Brain microvascular endothelial cell (primary cell): Measurements from ENCODE around the gene EP400.

ENCODE experiments used
- DNase-seq: peaks from one replicate; pipeline ENCODE4 v3.0.0-alpha.2; 2020
- H3K27ac ChIP-seq: fragments of 250-450 bp; sonication (Bioruptor Pico); 2 replicates; pipeline ENCODE4 v1.5.1; 2020; ENCODE audit warnings: mild to moderate bottlenecking, moderate library complexity
- H3K27me3 ChIP-seq: fragments of 250-450 bp; sonication (Bioruptor Pico); replicated peaks from 2 replicates; pipeline ENCODE4 v1.5.1; 2020; ENCODE audit warnings: mild to moderate bottlenecking
- H3K36me3 ChIP-seq: fragments of 250-450 bp; sonication (Bioruptor Pico); replicated peaks from 2 replicates; pipeline ENCODE4 v1.5.1; 2020; ENCODE audit warnings: mild to moderate bottlenecking
- H3K4me3 ChIP-seq: 2 replicates; pipeline ENCODE4 v1.5.1; 2011; ENCODE audit warnings: low read depth, mild to moderate bottlenecking, control low read depth, low read length, moderate library complexity
- in situ Hi-C: cut with HindIII; loops from 2 replicates; pipeline ENCODE4 v1.10.0; 2017; ENCODE audit warnings: low sequenced_read_pairs, low pct_ligation_motif_present
- TF ChIP-seq, protein P1 (sequence below): IDR thresholded peaks from 2 replicates; pipeline ENCODE4 v1.5.1; 2011; ENCODE audit warnings: low read depth, mild to moderate bottlenecking, moderate library complexity, low read length, control low read depth, inconsistent platforms; ENCODE audit errors: missing control alignments

Gene EP400

DNA sequence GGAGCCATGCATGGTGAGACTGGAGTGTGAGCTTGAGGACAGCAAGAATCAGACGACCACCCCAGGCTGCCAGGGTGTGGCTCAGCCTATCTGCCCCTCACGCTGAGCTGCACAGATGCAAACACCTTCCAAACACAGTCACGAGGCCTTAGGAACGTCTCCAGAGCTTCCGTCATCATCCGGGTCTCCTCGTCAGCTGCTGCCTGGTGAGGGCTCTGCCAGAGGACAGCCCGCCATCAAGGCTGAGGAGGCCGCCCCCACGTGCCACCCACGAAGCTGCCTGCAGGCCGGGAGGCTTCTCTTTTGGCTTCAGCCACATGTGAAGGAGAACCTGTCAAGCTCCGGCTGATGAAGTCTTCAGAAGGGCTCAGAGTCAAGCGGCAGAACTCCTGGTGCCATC, 180.9 kb downstream of the EP400 start:
- Histone ChIP-seq H3K27ac (no peak overlapping the region), H3K36me3 (peaks cover 25% of the 10 kb centered on the region), H3K27me3 (no peaks in the 10 kb centered on the region), H3K4me3 (no peak overlapping the region)
- no peak for DNase-seq
- in situ Hi-C loops, result no loop called here
- TF ChIP-seq, protein P1, sequence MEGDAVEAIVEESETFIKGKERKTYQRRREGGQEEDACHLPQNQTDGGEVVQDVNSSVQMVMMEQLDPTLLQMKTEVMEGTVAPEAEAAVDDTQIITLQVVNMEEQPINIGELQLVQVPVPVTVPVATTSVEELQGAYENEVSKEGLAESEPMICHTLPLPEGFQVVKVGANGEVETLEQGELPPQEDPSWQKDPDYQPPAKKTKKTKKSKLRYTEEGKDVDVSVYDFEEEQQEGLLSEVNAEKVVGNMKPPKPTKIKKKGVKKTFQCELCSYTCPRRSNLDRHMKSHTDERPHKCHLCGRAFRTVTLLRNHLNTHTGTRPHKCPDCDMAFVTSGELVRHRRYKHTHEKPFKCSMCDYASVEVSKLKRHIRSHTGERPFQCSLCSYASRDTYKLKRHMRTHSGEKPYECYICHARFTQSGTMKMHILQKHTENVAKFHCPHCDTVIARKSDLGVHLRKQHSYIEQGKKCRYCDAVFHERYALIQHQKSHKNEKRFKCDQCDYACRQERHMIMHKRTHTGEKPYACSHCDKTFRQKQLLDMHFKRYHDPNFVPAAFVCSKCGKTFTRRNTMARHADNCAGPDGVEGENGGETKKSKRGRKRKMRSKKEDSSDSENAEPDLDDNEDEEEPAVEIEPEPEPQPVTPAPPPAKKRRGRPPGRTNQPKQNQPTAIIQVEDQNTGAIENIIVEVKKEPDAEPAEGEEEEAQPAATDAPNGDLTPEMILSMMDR, result no peak
